ENCODE measurements around the gene ABHD2.

ABHD2 gene

GRCh38 chr15:89087830-89088604 is at the start of gene ABHD2 (continued):
- TF ChIP-seq ZNF513 (tag by site-specific recombination; IDR thresholded peaks at IDR 0.05) (no peak), PRDM4 (tag by site-specific recombination; IDR thresholded peaks at IDR 0.05) (no peak), ZNF423 (tag by site-specific recombination; IDR thresholded peaks at IDR 0.05) (no peak), HOXD13 (CRISPR knock-in tag; IDR thresholded peaks at IDR 0.05; ENCODE audit: borderline replicate concordance) (no peak), ZNF548 (tag by site-specific recombination; IDR thresholded peaks at IDR 0.05) (no peak), HIC1 (tag by site-specific recombination; IDR thresholded peaks at IDR 0.05) (peak; percentile 95), PRDM10 (tag by site-specific recombination; IDR thresholded peaks at IDR 0.05) (peak; percentile 58), KLF7 (tag by site-specific recombination; IDR thresholded peaks at IDR 0.05; ENCODE audit: borderline replicate concordance) (no peak), ZNF133 (tag by site-specific recombination; IDR thresholded peaks at IDR 0.05) (no peak), REST (tag by site-specific recombination; IDR thresholded peaks at IDR 0.05) (no peak), ZNF362 (tag by site-specific recombination; IDR thresholded peaks at IDR 0.05) (no peak), ZNF777 (tag by site-specific recombination; IDR thresholded peaks at IDR 0.05; ENCODE audit: borderline replicate concordance) (no peak), ZNF660 (tag by site-specific recombination; IDR thresholded peaks at IDR 0.05) (peak; percentile 65), ZNF184 (tag by site-specific recombination; IDR thresholded peaks at IDR 0.05) (no peak), ZNF664 (tag by site-specific recombination; IDR thresholded peaks at IDR 0.05) (no peak), TCF7L2 (IDR thresholded peaks at IDR 0.05; ENCODE audit: borderline replicate concordance, low read depth, low read length) (peak; percentile 76; the same call in 1 of the 2 replicates), ZNF791 (tag by site-specific recombination; IDR thresholded peaks at IDR 0.05) (no peak), KLF8 (tag by site-specific recombination; IDR thresholded peaks at IDR 0.05) (peak; percentile 76), ZNF148 (tag by site-specific recombination; IDR thresholded peaks at IDR 0.05; ENCODE audit: borderline replicate concordance) (no peak), ZSCAN23 (tag by site-specific recombination; IDR thresholded peaks at IDR 0.05) (no peak), ZNF366 (tag by site-specific recombination; conservative IDR thresholded peaks at IDR 0.05) (peak; percentile 80), ZNF114 (tag by site-specific recombination; IDR thresholded peaks at IDR 0.05) (no peak)

All from HEK293 (cell line).